ENCODE results near the gene HDAC4.

HDAC4 gene

GRCh38 chr2:239086325-239087020 lies 314.3 kb downstream of the HDAC4 start:
- Histone ChIP-seq H3K27me3 (ENCODE audit: insufficient read depth, poor library complexity, severe bottlenecking) (no peaks in the 10 kb centered on the region), H3K27ac (replicated peaks) (no peak overlapping the region), H3K4me3 (replicated peaks; ENCODE audit: insufficient read depth, low read length) (no peak overlapping the region)
- TF ChIP-seq POLR2AphosphoS5 (IDR thresholded peaks at IDR 0.05; ENCODE audit: low read depth) (no peak), REST (IDR thresholded peaks at IDR 0.05; ENCODE audit: insufficient replicate concordance, low read depth) (no peak)
- DNase-seq (ENCODE audit: low read depth in 1 of 2, low spot score in 1 of 2): no peak

GRCh38 chr2:239085201-239085992 lies 315.4 kb downstream of the HDAC4 start:
- Histone ChIP-seq H3K27me3 (ENCODE audit: insufficient read depth, poor library complexity, severe bottlenecking) (no peaks in the 10 kb centered on the region), H3K27ac (replicated peaks) (no peak overlapping the region), H3K4me3 (replicated peaks; ENCODE audit: insufficient read depth, low read length) (no peak overlapping the region)
- TF ChIP-seq CTCF (IDR thresholded peaks at IDR 0.05; ENCODE audit: insufficient read depth, low read length) (no peak), POLR2AphosphoS5 (IDR thresholded peaks at IDR 0.05; ENCODE audit: low read depth) (no peak), REST (IDR thresholded peaks at IDR 0.05; ENCODE audit: insufficient replicate concordance, low read depth) (no peak), GABPA (IDR thresholded peaks at IDR 0.05; ENCODE audit: low read depth) (no peak), SPI1 (IDR thresholded peaks at IDR 0.05; ENCODE audit: borderline replicate concordance, low read depth) (no peak)
- DNase-seq (ENCODE audit: low read depth in 1 of 2, low spot score in 1 of 2): no peak

- DNase-seq (ENCODE audit: low read depth in 1 of 2, low spot score in 1 of 2): no peak
- no peak overlapping the region for H3K4me3 ChIP-seq (replicated peaks; ENCODE audit: insufficient read depth, low read length)
- no peak overlapping the region for H3K27ac ChIP-seq (replicated peaks)
- TF ChIP-seq CTCF (IDR thresholded peaks at IDR 0.05; ENCODE audit: insufficient read depth, low read length) (no peak), SPI1 (IDR thresholded peaks at IDR 0.05; ENCODE audit: borderline replicate concordance, low read depth) (no peak), POLR2AphosphoS5 (IDR thresholded peaks at IDR 0.05; ENCODE audit: low read depth) (no peak), REST (IDR thresholded peaks at IDR 0.05; ENCODE audit: insufficient replicate concordance, low read depth) (no peak), GABPA (IDR thresholded peaks at IDR 0.05; ENCODE audit: low read depth) (no peak)
- H3K27me3 ChIP-seq (ENCODE audit: insufficient read depth, poor library complexity, severe bottlenecking): no peaks in the 10 kb centered on the region
Observed at GRCh38 chr2:239084007-239084406, 316.8 kb downstream of the HDAC4 start.

Measured in HL-60 (cell line).